SK-N-SH (cell line): ENCODE data around the gene MUC13. TPM values are rescaled to one million over a fixed set of nuclear protein-coding genes. Genes with fewer than 3 reads are reported as not detected.

ENCODE experiments used
- CTCF ChIA-PET: fragments of 300-600, 350-600 bp; formaldehyde crosslinking; extraction: SDS; loops from one replicate; lab custom pipeline; 2021; lab: Yijun Ruan, JAX
- POLR2A ChIA-PET: fragments of 350-600 bp; sonication (Branson Sonifier 250); formaldehyde crosslinking; extraction: SDS; loops from one replicate; lab custom pipeline; 2020; ENCODE audit warnings: antibody characterized with exemption, inconsistent platforms; lab: Yijun Ruan, JAX
- DNase-seq: peaks from one replicate; pipeline ENCODE4 v3.0.0; 2012
- H2AFZ ChIP-seq: fragments of 200-600 bp; sonication (generic); 2 replicates; pipeline ENCODE4 v1.8.1; 2016; ENCODE audit warnings: antibody characterized with exemption, mild to moderate bottlenecking, low read depth
- H3F3A ChIP-seq: fragments of 200-600 bp; sonication (generic); replicated peaks from 2 replicates; pipeline ENCODE3; 2016; ENCODE audit warnings: antibody characterized with exemption, mild to moderate bottlenecking; ENCODE audit not compliant: insufficient read depth
- H3K27ac ChIP-seq, 2 experiments: fragments of 200-500 bp in 1 of 2; fragments of 200-600 bp in 1 of 2; sonication (Bioruptor generic) in 1 of 2; sonication (generic), shearing (Covaris generic) in 1 of 2; 2 replicates each; pipeline versions ENCODE4 v1.5.1 to v1.6.1; 2014 to 2016; ENCODE audit warnings: low read depth in 2 of 2, inconsistent platforms in 1 of 2, low read length in 1 of 2, mild to moderate bottlenecking in 1 of 2, mixed read lengths in 1 of 2
- H3K27me3 ChIP-seq: fragments of 200-600 bp; sonication (generic), shearing (Covaris generic); 2 replicates; pipeline ENCODE4 v1.6.1; 2016; ENCODE audit warnings: mixed run types; ENCODE audit not compliant: insufficient read depth
- H3K36me3 ChIP-seq, 2 experiments: fragments of 200-500 bp in 1 of 2; fragments of 200-600 bp in 1 of 2; sonication (Bioruptor generic) in 1 of 2; sonication (generic) in 1 of 2; replicated peaks in 1 of 2; 2 replicates each; pipeline versions ENCODE3 to v1.5.1; 2014 to 2016; ENCODE audit warnings: low read length in 1 of 2, mild to moderate bottlenecking in 1 of 2; ENCODE audit not compliant: insufficient read depth in 2 of 2, control insufficient read depth in 1 of 2
- H3K4me1 ChIP-seq, 2 experiments: fragments of 200-500 bp in 1 of 2; fragments of 200-600 bp in 1 of 2; sonication (Bioruptor generic) in 1 of 2; sonication (generic), shearing (Covaris generic) in 1 of 2; 2 replicates each; pipeline versions ENCODE4 v1.5.1 to v1.6.1; 2014 to 2016; ENCODE audit warnings: low read depth in 1 of 2, low read length in 1 of 2, mixed run types in 1 of 2; ENCODE audit not compliant: insufficient read depth in 2 of 2, control insufficient read depth in 1 of 2
- H3K4me2 ChIP-seq: fragments of 200-600 bp; sonication (generic), shearing (Covaris generic); 2 replicates; pipeline ENCODE4 v1.6.1; 2017; ENCODE audit warnings: mixed run types
- H3K4me3 ChIP-seq, 2 experiments: fragments of 200-500 bp in 1 of 2; fragments of 200-600 bp in 1 of 2; sonication (Bioruptor generic) in 1 of 2; sonication (generic), shearing (Covaris generic) in 1 of 2; 2 replicates each; pipeline versions ENCODE4 v1.5.1 to v1.8.1; 2014 to 2016; ENCODE audit warnings: low read depth in 2 of 2, inconsistent platforms in 1 of 2, low read length in 1 of 2, mild to moderate bottlenecking in 1 of 2, mixed read lengths in 1 of 2, moderate library complexity in 1 of 2
- H3K79me2 ChIP-seq: fragments of 200-600 bp; sonication (generic); 2 replicates; pipeline ENCODE4 v1.8.1; 2017; ENCODE audit warnings: mild to moderate bottlenecking; ENCODE audit not compliant: insufficient read depth
- H3K9ac ChIP-seq: fragments of 200-600 bp; sonication (generic); 2 replicates; pipeline ENCODE4 v1.6.1; 2017; ENCODE audit warnings: mixed run types
- H3K9me2 ChIP-seq: fragments of 200-600 bp; sonication (generic); 2 replicates; pipeline ENCODE4 v1.6.1; 2017; ENCODE audit warnings: mixed run types
- H3K9me3 ChIP-seq: fragments of 200-600 bp; sonication (generic); 2 replicates; pipeline ENCODE4 v1.6.1; 2017; ENCODE audit warnings: mixed run types, mild to moderate bottlenecking, moderate library complexity
- H4K20me1 ChIP-seq: fragments of 200-600 bp; sonication (generic); 2 replicates; pipeline ENCODE4 v1.6.1; 2017; ENCODE audit warnings: mild to moderate bottlenecking, mixed run types; ENCODE audit not compliant: insufficient read depth
- CHD2 ChIP-seq: fragments of 150-350 bp; IDR thresholded peaks from 2 replicates; pipeline ENCODE4 v1.6.1; 2018; ENCODE audit warnings: low read length; ENCODE audit not compliant: partially characterized antibody
- EP300 ChIP-seq, 2 experiments: IDR thresholded peaks; 2 replicates each; pipeline versions ENCODE4 v1.4.0 to v1.6.1; 2012; ENCODE audit warnings: borderline replicate concordance in 1 of 2, low read depth in 1 of 2, low read length in 1 of 2
- EZH2phosphoT487 ChIP-seq: fragments of 200-600 bp; sonication (generic); IDR thresholded peaks from 2 replicates; pipeline ENCODE4 v1.6.1; 2017; ENCODE audit warnings: low read depth, mixed run types, mild to moderate bottlenecking, antibody characterized with exemption, moderate library complexity, borderline replicate concordance
- FOSL2 ChIP-seq: IDR thresholded peaks from 2 replicates; pipeline ENCODE4 v1.4.0; 2012; ENCODE audit warnings: low read depth, mild to moderate bottlenecking, moderate library complexity, borderline replicate concordance
- JUND ChIP-seq: IDR thresholded peaks from 2 replicates; pipeline ENCODE4 v1.4.0; 2012
- RAD21 ChIP-seq: IDR thresholded peaks from 2 replicates; pipeline ENCODE4 v1.6.1; 2012; ENCODE audit warnings: mild to moderate bottlenecking, low read length
- RXRA ChIP-seq: IDR thresholded peaks from 2 replicates; pipeline ENCODE4 v1.4.0; 2012; ENCODE audit warnings: low read depth, mild to moderate bottlenecking, borderline replicate concordance
- SIN3A ChIP-seq: IDR thresholded peaks from 2 replicates; pipeline ENCODE4 v1.6.1; 2012; ENCODE audit warnings: low read depth, mild to moderate bottlenecking, low read length, moderate library complexity, borderline replicate concordance
- SMC3 ChIP-seq: IDR thresholded peaks from 2 replicates; pipeline ENCODE4 v1.6.1; 2012; ENCODE audit warnings: low read depth, low read length, improper control_type of control experiment
- TCF12 ChIP-seq: IDR thresholded peaks from 2 replicates; pipeline ENCODE4 v1.4.0; 2012
- WGBS: methylation state at CpG from one replicate; pipeline ENCODE4 v1.1.6; 2017; ENCODE audit warnings: low lambda C conversion rate; 5-methylcytosine and 5-hydroxymethylcytosine counted together
- polyA plus RNA-seq, 3 experiments: library from polyadenylated mRNA; depleted of rRNA; stranded (reverse); fragments of >200 nt; gene quantifications; 2 replicates each; pipeline ENCODE4 v1.2.3, GENCODE V29; 2012
- TF ChIP-seq, protein P1 (sequence below): IDR thresholded peaks from 2 replicates; pipeline ENCODE4 v1.4.0; 2012; ENCODE audit warnings: low read depth, borderline replicate concordance
- TF ChIP-seq, protein P2 (sequence below): fragments of 150-350 bp; IDR thresholded peaks from 2 replicates; pipeline ENCODE4 v1.6.1; 2016; ENCODE audit warnings: mild to moderate bottlenecking, low read depth, low read length
- TF ChIP-seq, protein P3 (sequence below): IDR thresholded peaks from 2 replicates; pipeline ENCODE4 v1.4.0; 2012; ENCODE audit warnings: low read depth, borderline replicate concordance

Gene MUC13
- polyA plus RNA-seq, 1 of the 3 experiments (the other 2 are of a cell fraction), result not detected

DNA sequence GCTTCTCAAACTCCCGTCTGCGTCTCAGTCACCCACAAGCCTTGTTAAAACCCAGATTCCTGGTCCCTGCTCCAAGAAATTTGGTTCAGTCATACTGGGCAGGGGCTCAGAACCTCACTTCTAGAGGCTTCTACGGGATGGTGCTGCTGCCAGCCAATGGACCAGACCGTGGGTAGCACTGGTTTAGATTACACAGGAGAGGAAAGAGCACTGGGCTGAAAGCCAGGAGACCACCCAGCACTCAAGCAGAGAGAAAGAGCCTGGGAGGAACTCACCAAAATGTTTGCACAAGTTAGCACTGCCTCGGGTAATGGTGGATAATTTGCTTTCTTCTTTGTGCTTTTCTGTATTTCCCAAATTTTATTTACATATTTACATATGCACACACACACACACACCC lies 46.9 kb upstream of the MUC13 start:
- Histone ChIP-seq H3K4me1 (peaks cover 5 to 13% of the 10 kb centered on the region in 2 experiments; a peak in 3 of 4 replicates), H3K36me3 (peaks cover 7 to 44% of the 10 kb centered on the region in 2 experiments)

DNA sequence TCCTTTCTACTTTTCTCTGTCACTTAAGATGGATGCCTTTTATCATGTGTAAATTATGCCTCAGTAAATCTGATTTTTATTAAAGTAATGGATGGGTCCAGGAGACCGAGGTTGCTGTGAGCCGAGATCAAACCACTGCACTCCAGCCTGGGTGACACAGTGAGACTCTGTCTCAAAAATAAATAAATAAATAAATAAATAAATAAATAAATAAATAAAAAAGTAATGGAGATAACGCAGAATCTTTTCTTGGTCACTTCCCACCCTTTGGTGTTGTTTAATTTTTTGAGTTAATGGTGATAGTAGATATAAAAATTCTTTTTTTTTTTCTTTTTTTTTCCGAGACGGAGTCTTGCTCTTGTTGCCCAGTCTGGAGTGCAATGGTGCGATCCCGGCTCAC lies 44.1 kb upstream of the MUC13 start:
- Histone ChIP-seq H2AFZ (no peak overlapping the region), H3K4me2 (no peak overlapping the region), H3F3A (peaks cover 9% of the 10 kb centered on the region), H3K4me3 (no peak overlapping the region), H3K27ac (no peak overlapping the region), H4K20me1 (no peaks in the 10 kb centered on the region), H3K4me1 (no peaks in the 10 kb centered on the region), H3K27me3 (no peaks in the 10 kb centered on the region), H3K9me3 (no peaks in the 10 kb centered on the region), H3K9ac (no peak overlapping the region), H3K36me3 (peaks cover 5 to 42% of the 10 kb centered on the region in 2 experiments), H3K9me2 (no peaks in the 10 kb centered on the region), H3K79me2 (no peaks in the 10 kb centered on the region)
- TF ChIP-seq EP300 (IDR thresholded peaks at IDR 0.05; ENCODE audit: borderline replicate concordance in 1 of 2, low read depth in 1 of 2, low read length in 1 of 2) (no peak), RXRA (no peak), FOSL2 (no peak)
- TF ChIP-seq, protein P1, sequence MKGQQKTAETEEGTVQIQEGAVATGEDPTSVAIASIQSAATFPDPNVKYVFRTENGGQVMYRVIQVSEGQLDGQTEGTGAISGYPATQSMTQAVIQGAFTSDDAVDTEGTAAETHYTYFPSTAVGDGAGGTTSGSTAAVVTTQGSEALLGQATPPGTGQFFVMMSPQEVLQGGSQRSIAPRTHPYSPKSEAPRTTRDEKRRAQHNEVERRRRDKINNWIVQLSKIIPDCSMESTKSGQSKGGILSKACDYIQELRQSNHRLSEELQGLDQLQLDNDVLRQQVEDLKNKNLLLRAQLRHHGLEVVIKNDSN, result no peak
- POLR2A ChIA-PET, result no interaction called here
- WGBS, result 95% methylated on average over 7 of the region's 7 CpGs
- CTCF ChIA-PET, result interaction anchor here (0.9 kb wide), 1 partner anchor 17 kb away, joined by 4 read pairs; no protein-coding TSS in a partner anchor
- no peak for DNase-seq

More for the DNA sequence above, 46.9 kb upstream of the MUC13 start:
- CTCF ChIA-PET, result interaction anchor here (1.0 kb wide), 1 partner anchor 10 kb away, joined by 3 read pairs; no protein-coding TSS in a partner anchor
- Histone ChIP-seq H2AFZ (no peak overlapping the region), H3K9me2 (no peaks in the 10 kb centered on the region), H3K27ac (no peak overlapping the region)
- 88% methylated on average over 5 of the region's 5 CpGs for WGBS
- TF ChIP-seq RAD21 (no peak), CHD2 (no peak), EZH2phosphoT487 (no peak), TCF12 (no peak), SIN3A (no peak), JUND (no peak), SMC3 (no peak)
- TF ChIP-seq, protein P2, sequence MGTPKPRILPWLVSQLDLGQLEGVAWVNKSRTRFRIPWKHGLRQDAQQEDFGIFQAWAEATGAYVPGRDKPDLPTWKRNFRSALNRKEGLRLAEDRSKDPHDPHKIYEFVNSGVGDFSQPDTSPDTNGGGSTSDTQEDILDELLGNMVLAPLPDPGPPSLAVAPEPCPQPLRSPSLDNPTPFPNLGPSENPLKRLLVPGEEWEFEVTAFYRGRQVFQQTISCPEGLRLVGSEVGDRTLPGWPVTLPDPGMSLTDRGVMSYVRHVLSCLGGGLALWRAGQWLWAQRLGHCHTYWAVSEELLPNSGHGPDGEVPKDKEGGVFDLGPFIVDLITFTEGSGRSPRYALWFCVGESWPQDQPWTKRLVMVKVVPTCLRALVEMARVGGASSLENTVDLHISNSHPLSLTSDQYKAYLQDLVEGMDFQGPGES, result no peak
- TF ChIP-seq, protein P3, sequence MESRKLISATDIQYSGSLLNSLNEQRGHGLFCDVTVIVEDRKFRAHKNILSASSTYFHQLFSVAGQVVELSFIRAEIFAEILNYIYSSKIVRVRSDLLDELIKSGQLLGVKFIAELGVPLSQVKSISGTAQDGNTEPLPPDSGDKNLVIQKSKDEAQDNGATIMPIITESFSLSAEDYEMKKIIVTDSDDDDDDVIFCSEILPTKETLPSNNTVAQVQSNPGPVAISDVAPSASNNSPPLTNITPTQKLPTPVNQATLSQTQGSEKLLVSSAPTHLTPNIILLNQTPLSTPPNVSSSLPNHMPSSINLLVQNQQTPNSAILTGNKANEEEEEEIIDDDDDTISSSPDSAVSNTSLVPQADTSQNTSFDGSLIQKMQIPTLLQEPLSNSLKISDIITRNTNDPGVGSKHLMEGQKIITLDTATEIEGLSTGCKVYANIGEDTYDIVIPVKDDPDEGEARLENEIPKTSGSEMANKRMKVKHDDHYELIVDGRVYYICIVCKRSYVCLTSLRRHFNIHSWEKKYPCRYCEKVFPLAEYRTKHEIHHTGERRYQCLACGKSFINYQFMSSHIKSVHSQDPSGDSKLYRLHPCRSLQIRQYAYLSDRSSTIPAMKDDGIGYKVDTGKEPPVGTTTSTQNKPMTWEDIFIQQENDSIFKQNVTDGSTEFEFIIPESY, result no peak
- TF ChIP-seq, all 33 proteins: peak for 0
- no peak overlapping the region for H3K4me3 ChIP-seq
- no peaks in the 10 kb centered on the region; the same call in 1 of the 2 replicates for H3K79me2 ChIP-seq
- peaks cover 24% of the 10 kb centered on the region for H3F3A ChIP-seq
- no peak for DNase-seq
- H3K9ac ChIP-seq, result no peak overlapping the region
- no peaks in the 10 kb centered on the region for H3K27me3 ChIP-seq
- POLR2A ChIA-PET, result no interaction called here
- H4K20me1 ChIP-seq, result no peaks in the 10 kb centered on the region
- no peak overlapping the region for H3K4me2 ChIP-seq
- H3K9me3 ChIP-seq, result no peaks in the 10 kb centered on the region
